BJ (cell line): Measurements from ENCODE around the gene HSPA1B. TPM values are rescaled to one million over a fixed set of nuclear protein-coding genes. Genes with fewer than 3 reads are reported as not detected.

Experiments used
- CTCF ChIA-PET: fragments of 350-600 bp; formaldehyde crosslinking; extraction: SDS; loops from one replicate; lab custom pipeline; 2021; ENCODE audit warnings: antibody characterized with exemption, inconsistent platforms; lab: Yijun Ruan, JAX
- POLR2A ChIA-PET: fragments of 300-600 bp; sonication (Branson Sonifier 250); formaldehyde crosslinking; extraction: SDS; loops from one replicate; lab custom pipeline; 2021; ENCODE audit warnings: antibody characterized with exemption; lab: Charles Lee
- DNase-seq: peaks from one replicate; pipeline ENCODE4 v3.0.0-alpha.2; 2011; ENCODE audit warnings: low read depth
- H3K27me3 ChIP-seq: 2 replicates; pipeline ENCODE4 v1.6.0; 2011; ENCODE audit warnings: low read length; ENCODE audit not compliant: control insufficient read depth, insufficient read depth
- H3K36me3 ChIP-seq: 2 replicates; pipeline ENCODE4 v1.5.1; 2011; ENCODE audit warnings: low read length; ENCODE audit not compliant: control insufficient read depth, insufficient read depth
- H3K4me3 ChIP-seq: 2 replicates; pipeline ENCODE4 v1.5.1; 2011; ENCODE audit warnings: low read depth, mild to moderate bottlenecking, control low read depth, low read length
- polyA minus RNA-seq: library from RNA; depleted of rRNA, polyadenylated mRNA; stranded (reverse); fragments of >200 nt; gene quantifications from 2 replicates; pipeline ENCODE4 v1.2.3, GENCODE V29; 2011; rRNA and poly(A)+ RNA removed
- polyA plus RNA-seq: library from polyadenylated mRNA; depleted of rRNA; stranded (reverse); fragments of >200 nt; gene quantifications from 2 replicates; pipeline ENCODE4 v1.2.3, GENCODE V29; 2011; rRNA removed
- TF ChIP-seq, protein P1 (sequence below): IDR thresholded peaks from 2 replicates; pipeline ENCODE4 v1.5.1; 2011; ENCODE audit warnings: low read depth, mild to moderate bottlenecking, control low read depth, inconsistent platforms, low read length, moderate library complexity; ENCODE audit not compliant: insufficient read depth

Gene HSPA1B
- polyA plus RNA-seq (20.9 and 42.8 TPM in 2 replicates), polyA minus RNA-seq (34.9 and 44.1 TPM in 2 replicates)

DNA sequence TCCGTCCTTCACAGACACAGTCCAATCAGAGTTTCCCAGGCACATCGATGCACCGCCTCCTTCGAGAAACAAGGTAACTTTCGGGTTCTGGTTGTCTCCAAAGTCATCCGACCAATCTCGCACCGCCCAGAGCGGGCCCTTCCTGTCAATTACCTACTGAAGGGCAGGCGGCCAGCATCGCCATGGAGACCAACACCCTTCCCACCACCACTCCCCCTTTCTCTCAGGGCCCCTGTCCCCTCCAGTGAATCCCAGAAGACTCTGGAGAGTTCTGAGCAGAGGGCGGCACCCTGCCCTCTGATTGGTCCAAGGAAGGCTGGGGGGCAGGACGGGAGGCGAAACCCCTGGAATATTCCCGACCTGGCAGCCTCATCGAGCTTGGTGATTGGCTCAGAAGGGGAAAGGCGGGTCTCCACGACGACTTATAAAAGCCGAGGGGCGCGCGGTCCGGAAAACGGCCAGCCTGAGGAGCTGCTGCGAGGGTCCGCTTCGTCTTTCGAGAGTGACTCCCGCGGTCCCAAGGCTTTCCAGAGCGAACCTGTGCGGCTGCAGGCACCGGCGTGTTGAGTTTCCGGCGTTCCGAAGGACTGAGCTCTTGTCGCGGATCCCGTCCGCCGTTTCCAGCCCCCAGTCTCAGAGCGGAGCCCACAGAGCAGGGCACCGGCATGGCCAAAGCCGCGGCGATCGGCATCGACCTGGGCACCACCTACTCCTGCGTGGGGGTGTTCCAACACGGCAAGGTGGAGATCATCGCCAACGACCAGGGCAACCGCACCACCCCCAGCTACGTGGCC, at the start of gene HSPA1B:
TSS of gene HSPA1B (plus strand) at position 453 of the 794 bp plus-strand sequence. CDS start at position 666, 213 bp downstream.
- CTCF ChIA-PET = interaction anchor here (0.8 to 2.1 kb wide), 7 partner anchors 13 to 175 kb away, joined by 3 to 8 read pairs (median 4); partner anchors contain the start of genes BAG6, HSPA1A and HSPA1L
- H3K27me3 ChIP-seq = no peaks in the 10 kb centered on the region
- TF ChIP-seq, protein P1, sequence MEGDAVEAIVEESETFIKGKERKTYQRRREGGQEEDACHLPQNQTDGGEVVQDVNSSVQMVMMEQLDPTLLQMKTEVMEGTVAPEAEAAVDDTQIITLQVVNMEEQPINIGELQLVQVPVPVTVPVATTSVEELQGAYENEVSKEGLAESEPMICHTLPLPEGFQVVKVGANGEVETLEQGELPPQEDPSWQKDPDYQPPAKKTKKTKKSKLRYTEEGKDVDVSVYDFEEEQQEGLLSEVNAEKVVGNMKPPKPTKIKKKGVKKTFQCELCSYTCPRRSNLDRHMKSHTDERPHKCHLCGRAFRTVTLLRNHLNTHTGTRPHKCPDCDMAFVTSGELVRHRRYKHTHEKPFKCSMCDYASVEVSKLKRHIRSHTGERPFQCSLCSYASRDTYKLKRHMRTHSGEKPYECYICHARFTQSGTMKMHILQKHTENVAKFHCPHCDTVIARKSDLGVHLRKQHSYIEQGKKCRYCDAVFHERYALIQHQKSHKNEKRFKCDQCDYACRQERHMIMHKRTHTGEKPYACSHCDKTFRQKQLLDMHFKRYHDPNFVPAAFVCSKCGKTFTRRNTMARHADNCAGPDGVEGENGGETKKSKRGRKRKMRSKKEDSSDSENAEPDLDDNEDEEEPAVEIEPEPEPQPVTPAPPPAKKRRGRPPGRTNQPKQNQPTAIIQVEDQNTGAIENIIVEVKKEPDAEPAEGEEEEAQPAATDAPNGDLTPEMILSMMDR = no peak
- peak; percentile 100 for DNase-seq
- POLR2A ChIA-PET = interaction anchor here (0.7 to 1.1 kb wide), 3 partner anchors 13 to 87 kb away, joined by 3 to 9 read pairs (median 4); partner anchors contain the start of genes HSPA1A, HSPA1L, LSM2 and MSH5
- H3K4me3 ChIP-seq = peak within 1 kb of the TSS; percentile 52
- no peaks in the 10 kb centered on the region for H3K36me3 ChIP-seq

DNA sequence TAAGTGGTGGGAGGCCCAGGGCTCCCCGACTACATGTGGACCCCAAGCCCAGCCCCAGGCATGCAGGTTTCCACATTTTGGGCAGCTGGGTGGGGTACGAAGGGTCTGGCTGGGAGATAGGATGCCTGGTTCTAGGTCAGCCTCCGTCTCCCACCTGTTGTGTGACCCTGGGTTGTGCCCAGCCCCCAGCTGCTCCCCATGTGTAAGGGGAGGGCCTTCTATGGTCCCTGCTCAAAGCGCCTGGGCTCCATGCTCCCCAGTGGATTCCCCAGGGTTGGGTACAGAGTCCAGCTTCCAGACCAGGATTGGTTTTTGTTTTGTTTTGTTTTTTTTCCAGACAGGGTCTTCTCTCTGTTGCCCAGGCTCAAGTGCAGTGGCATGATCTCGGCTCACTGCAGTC, 49.3 kb upstream of the HSPA1B start:
- H3K4me3 ChIP-seq = no peak overlapping the region
- POLR2A ChIA-PET = no interaction called here
- peaks cover 32% of the 10 kb centered on the region for H3K36me3 ChIP-seq
- H3K27me3 ChIP-seq = no peaks in the 10 kb centered on the region
- DNase-seq = no peak
- CTCF ChIA-PET = interaction anchor here (1.1 to 3.3 kb wide), 5 partner anchors 8 to 55 kb away, joined by 3 to 22 read pairs (median 5); partner anchors contain the start of gene DDAH2
- TF ChIP-seq, protein P1 = no peak

DNA sequence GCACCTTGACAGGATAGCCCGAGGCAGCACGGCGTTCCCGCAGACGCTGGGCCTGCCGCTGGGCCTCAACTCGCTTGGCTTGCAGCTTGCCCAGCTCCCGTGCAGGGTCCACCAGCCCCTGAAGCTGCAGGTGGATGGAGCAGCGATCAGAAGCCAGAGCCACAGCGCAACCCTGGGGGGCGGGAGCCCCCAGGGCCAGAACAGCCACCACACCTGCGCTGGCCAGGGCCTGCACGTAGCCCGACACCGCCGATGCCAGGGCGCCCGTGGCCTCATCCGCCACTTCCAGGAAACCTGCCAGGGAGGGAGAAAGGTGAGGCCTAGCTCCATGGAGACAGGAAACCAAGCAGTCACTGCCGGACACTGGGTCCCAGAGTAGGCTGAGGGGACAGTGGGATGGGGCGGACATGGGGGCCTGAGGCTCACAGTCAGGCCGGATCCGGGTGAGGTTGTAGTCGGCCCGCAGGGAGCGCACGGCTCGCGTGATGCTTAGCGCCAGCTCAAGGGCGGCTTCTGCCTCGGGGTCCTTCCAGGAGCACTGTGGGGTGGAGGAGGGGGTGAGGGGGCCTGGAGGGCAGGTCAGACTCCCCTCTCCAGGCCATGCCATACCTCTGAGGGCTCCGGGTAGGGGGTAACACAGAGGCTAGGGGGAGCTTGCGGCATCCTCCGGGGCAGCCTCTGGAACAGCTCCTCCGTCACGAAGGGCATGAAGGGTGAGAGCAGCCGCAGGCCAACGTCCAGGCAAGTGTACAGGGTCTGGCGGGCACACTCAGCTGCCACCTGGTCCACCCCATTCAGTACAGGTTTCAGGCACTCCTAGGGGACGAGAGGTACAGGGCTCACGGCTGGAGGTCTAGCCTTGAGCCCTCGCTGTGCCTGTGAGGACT, 48.3 kb upstream of the HSPA1B start:
- POLR2A ChIA-PET = no interaction called here
- TF ChIP-seq, protein P1 = no peak
- Histone ChIP-seq H3K27me3 (no peaks in the 10 kb centered on the region), H3K36me3 (peaks cover 36% of the 10 kb centered on the region), H3K4me3 (no peak overlapping the region)
- no peak for DNase-seq
- CTCF ChIA-PET = interaction anchor here (3.3 kb wide), 2 partner anchors 10 to 12 kb away, joined by 14 to 22 read pairs; no protein-coding TSS in a partner anchor

DNA sequence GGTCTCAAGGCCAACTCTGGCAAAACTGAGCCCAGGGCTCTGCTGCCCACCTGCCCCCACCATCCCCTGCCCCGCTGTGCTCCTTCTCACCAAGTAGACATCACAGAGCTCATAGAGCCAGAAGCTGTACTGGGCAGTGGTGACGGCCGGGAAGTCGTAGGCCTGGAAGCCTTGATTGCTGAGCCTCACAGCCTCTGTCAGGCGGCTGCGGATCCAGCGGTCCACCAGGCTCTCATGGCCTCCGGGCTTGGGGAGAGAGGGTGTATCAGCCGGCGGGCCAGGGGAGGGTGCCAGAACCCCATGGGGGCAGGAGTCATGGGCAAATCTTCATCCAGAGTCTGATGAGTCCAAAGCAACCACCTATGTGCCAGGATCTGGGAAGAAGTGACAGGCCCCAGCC, 47.6 kb upstream of the HSPA1B start:
- TF ChIP-seq, protein P1 = no peak
- Histone ChIP-seq H3K4me3 (no peak overlapping the region), H3K36me3 (peaks cover 43% of the 10 kb centered on the region), H3K27me3 (no peaks in the 10 kb centered on the region)
- no peak for DNase-seq
- POLR2A ChIA-PET = no interaction called here
- CTCF ChIA-PET = interaction anchor here (1.1 to 3.3 kb wide), 2 partner anchors 10 to 11 kb away, joined by 4 to 14 read pairs; no protein-coding TSS in a partner anchor
